ENCODE measurements around the gene KRTAP2-3.

KRTAP2-3 gene

GRCh38 chr17:41026715-41027471 lies 33.0 kb downstream of the KRTAP2-3 start, which contains the start of gene KRTAP1-5:
Gene KRTAP1-5 (minus strand): TSS chr17:41027208. CDS start chr17:41027155, 53 bp downstream.
- DNase-seq, result no peak

DNA sequence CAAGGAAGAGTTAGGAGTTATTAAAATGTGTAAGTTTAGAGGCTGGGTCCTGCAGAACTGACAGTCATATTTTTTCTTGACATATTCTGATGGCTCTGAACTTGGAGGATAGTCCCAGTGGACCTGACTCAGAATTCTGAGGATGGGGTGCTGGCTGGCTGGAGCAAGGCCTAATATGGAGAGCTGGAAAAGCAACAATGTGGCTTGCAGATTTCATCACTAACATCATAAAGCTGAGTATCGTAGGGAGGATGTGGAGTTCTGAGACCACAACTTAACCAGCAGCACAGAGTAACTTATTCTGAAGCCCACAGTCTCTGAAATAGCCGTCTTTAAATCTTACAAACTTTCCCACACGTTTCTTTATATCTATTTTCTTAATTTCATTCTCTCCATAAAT lies 35.2 kb downstream of the KRTAP2-3 start:
- DNase-seq, result no peak

- DNase-seq, result no peak
Measured at GRCh38 chr17:41020336-41020735, 39.6 kb downstream of the KRTAP2-3 start.

GRCh38 chr17:41019415-41019814 lies 40.5 kb downstream of the KRTAP2-3 start:
- DNase-seq, result no peak

DNA sequence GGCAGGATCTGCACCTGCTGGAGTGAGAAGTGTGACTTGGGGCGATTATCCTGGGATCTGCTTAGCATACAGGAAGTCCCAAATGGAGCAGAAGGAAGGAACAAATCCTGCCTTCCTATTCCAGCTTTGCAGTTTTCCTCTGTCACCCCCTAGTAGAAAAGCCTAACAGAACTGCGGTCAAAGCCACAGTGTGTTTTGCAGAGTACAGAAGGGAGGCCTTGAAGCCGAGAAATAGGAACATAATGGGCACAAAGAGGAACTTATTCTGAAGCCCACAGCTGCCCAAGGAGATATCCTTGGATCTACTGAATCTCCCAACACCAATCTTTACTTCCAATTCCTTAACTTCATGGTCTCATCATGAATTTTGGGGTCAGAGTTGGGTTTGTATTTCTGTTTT lies 41.4 kb downstream of the KRTAP2-3 start:
- no peak for DNase-seq

DNA sequence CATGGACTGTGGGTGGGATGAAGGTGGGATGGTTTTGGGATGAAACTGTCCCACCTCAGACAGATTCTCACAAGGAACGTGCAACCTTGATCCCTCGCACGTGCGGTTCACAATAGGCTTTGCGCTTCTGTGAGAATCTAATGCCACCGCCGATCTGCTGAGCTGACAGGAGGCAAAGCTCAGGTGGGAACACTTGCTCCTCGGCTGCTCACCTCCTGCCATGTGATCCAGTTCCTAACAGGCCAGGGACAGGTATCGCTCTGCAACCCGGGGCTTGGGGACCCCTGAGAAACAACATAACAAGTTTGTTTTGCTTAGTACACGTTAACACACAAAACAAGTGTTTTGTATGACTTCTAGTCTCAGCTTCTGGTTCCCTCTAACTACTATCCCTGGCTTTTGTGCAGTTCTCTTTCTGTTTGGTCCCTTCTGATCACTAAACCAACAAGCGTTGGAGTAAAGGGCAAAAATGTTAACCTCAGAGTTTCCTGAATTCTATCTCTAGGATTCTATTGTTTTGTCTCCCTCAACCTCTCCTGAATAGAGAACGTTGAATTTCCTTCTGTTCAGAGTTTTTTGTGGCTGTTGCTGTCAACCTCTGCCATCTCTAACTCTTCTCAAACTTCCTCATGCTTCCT lies 43.2 kb downstream of the KRTAP2-3 start:
- no peak for DNase-seq

- DNase-seq, result no peak
Measured at GRCh38 chr17:41015454-41015853, 44.5 kb downstream of the KRTAP2-3 start.

GRCh38 chr17:41013606-41014005 lies 46.3 kb downstream of the KRTAP2-3 start:
- no peak for DNase-seq

DNA sequence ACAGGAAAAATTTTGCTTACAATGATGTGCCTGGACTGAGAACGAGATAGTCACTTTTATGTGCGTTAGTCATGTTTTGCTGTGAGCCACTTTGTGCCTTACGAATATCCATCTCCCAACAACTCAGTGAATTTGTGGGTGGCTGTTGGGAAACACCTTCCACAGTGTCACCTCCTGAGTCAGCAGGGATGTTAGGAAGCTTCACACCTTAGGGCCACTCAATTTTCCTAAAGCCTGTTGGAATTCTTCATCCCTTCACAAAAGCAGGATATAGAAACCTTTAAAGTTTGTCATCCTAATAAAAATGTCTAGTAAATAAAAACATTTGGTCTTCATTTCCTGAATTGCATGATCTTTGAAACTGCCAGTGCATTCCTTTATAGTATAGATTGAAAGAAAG lies 46.7 kb downstream of the KRTAP2-3 start:
- no peak for DNase-seq

DNA sequence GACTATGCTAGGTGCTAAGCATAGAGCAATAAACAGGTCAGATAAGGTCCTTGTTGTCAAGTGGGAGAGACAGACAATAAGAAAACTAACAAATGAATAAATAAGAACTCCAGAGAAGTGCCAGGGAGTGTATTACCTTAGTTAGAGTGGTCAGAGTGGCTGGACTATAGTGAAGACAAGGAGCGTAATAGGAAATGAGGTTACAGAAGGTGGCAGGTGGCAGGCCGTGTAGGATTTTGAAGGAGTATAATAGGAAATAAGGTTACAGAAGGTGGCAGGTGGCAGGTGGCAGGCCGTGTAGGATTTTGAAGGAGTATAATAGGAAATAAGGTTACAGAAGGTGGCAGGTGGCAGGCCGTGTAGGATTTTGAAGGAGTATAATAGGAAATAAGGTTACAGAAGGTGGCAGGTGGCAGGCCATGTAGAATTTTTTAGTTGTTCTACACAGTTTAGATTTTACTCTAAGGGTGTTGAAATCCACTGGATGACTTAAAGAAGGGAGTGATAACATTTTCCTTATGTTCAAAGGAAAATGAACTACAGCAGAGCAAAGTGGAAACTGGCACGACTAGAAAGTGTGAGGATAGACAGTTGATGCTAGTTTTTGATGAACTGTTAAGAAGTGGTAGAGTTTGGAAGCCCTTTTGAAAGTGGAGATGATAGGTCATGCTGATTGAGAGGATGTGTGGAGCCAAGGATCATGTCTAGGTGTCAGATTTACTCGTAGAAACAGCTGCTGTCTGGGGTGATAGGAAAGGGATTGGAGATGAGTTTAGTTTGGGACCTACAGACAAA lies 47.4 kb downstream of the KRTAP2-3 start:
- DNase-seq, result no peak

DNA sequence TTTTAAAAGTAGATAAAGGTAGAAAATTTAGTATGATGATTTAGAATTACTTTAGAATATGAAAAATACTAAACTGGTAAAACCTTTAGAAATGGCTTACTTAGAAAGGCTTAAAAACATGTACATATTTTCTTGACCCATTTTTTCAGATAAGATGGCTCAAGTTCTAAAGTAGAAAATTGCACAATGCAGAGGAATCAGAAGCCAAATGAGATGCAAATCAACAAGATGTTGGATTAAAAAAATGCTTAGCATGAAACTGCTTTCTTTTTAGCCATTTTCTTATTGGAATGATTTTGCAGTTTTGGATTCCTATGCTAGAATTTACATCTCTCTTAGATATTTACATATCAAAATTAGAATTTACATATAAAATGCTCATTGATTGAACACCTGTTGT lies 49.5 kb downstream of the KRTAP2-3 start:
- no peak for DNase-seq

- DNase-seq, result no peak
Measured at GRCh38 chr17:41009936-41010335, 50.0 kb downstream of the KRTAP2-3 start.

DNA sequence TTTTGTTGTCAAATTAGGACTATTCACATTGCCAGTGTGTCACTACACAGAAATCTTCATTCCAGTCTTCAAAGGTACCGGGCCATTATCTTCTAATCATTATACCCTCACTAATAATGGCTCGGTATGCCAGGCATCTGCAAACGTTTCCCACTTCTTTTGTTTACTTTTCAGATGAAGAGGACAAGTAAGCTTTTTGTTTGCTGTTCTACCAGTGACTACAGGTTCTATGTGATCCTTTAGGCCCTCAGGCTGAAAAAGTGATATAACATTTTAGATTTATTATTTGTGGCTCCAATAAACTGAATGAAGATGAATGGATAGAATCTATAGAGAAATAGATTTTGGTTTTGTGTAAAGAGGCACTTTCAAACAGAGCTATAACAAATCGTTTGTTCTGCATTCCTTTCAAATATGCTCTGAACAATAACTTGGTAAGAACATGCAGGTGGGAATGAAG lies 50.6 kb downstream of the KRTAP2-3 start:
- no peak for DNase-seq
